ENCODE data around the gene GET3.

The GET3 gene

DNA sequence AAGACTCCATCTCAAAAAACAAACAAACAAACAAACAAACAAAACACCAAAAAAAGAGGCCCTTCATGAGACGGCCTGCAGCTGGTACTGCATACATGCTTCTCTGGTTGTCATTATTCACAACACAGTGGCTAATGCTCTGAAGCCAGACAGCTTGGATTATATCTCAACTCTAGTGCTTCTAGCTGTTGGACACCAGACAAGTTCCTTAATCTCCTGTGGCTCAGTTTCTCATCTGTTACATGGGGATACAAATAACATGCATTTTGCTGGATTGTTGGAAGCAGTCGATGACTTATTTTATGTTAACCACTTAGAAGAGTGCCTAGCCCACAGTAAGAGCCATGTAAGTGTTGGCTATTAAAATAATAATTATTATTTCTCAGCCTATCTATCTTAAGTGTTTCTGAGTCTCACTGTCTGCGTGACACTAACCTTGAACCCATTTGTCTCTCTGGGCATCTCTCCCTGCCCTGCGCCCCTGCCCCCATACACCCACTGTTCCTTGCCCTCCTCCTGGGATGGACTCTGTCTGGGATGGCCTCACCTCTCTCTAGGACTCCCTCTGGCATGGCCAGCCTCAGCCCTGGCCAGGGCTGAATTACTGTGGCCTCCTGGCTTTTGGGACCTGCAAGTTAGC, 50.9 kb downstream of the GET3 start:
- no peak for TF ChIP-seq CTCF (conservative IDR thresholded peaks at IDR 0.05)
- H3K27ac ChIP-seq = peak overlapping the region; percentile 91; the same call in 1 of the 2 replicates

GRCh38 chr19:12788682-12789097, 51.4 kb downstream of the GET3 start:
- peak overlapping the region; percentile 91; the same call in 1 of the 2 replicates for H3K27ac ChIP-seq
- no peak for TF ChIP-seq CTCF (conservative IDR thresholded peaks at IDR 0.05)

DNA sequence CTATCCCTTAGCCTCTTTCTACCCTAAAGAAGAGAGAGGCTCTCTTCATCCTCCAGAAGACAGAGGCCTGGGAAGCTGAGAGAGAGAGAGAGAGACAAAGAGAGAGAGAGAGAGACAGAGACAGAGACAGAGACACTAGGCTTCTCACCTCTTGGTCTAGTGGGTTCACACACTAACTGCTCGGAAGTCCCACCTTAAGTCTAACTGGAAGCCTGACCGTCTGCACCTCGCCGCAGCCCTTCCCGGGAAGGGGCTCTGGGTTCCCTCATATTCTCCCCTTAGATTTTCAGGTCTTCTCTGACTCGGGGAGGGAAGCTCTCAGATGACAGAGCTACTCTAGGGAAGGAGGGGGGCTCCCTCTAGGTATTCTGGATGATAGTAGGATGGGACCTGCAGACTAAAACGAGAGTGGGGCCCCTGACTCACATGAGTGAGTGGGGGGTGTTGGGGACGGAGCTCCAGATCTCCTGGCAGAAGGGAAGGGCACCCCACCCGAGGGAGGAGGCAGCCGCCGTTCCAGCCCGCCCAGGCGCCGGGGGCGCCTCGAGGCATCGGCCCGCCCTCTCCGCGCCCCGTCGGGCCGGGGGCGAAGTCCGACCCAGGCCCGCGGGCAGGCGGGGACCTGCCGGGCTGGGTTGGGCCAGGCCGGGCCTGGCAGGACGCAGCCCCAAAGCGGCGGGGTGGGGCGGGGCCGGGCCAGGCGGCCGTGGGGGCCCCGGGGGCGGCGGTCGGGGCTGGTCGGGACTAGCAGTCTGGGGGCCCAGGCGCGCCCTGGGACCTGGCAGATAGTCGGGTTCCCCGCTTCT, 52.0 kb downstream of the GET3 start:
- peak overlapping the region; percentile 91 for H3K27ac ChIP-seq
- TF ChIP-seq CTCF (conservative IDR thresholded peaks at IDR 0.05) = no peak

DNA sequence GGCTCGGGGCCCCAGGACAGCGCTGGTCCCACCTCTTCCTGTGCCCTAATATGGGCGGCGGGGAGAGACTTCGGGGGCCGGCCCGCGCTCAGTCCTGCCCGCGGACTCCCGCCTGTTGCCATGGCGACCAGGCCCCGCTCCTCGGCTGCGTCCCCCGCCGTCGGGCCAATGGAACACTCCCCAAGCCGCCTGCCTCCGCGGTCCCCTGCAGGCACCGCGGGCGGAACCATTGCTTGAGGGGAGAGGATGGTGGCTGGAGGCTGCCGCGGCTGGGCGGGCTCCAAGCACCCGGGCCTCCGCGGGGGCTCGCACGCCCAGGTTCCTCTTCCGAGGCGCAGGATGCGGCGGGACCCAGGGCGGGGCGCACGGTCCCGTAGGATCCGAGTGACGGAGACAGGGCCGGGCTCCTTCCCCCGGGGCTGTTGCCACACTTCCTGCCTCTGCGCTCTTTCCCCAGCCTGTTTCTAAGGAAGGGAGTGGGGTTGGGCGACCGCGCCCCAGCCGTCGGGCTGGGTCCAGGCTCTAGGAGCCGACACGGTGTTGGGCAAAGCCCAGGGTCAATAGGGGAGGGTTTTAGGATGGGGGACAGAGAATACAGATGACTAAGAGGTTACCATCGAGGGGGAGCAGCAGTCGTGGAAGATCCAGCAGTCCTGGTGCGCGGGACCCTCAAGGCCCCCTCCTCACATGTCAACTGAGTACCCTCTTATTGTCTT, 52.8 kb downstream of the GET3 start:
- peak overlapping the region; percentile 91 for H3K27ac ChIP-seq

DNA sequence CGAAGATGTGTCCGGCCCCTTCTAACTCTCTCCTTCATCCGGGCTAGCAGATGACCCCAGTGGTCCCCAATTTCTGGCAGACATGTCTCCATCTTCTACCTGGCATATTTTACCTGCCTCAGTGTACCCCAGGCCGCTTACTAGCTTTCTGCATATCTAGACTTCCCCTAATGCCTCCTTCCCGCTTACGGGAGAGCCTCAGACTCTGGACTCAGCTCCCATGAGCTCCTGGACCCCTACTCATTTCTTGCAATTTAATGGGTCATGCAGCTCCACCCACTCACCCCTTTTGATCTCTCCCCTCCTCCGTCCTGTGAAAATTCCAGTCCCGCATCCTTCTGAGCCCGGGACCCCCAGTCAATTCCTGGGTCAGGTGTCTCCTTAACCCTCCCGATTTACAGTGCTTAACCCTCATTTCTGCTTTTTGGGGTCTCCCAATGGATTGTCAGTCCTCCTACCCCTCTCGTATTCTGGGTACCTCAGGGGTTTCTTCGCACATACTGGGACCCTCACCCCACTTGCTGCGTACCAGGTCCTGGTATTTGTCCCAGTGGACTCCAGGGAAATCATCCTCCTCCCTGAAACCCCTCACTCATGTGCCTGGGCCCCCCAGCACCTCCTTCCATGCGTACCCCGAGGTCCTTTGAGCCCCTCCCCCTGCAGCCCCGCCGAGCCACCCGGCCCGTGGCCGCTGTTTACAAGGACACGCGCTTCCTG, 53.5 kb downstream of the GET3 start:
- TF ChIP-seq CTCF (conservative IDR thresholded peaks at IDR 0.05) = no peak
- peak overlapping the region; percentile 91 for H3K27ac ChIP-seq

More for the DNA sequence above, 52.8 kb downstream of the GET3 start:
- no peak for TF ChIP-seq CTCF (conservative IDR thresholded peaks at IDR 0.05)

GRCh38 chr19:12791345-12792050, 54.2 kb downstream of the GET3 start, which contains the start of gene JUNB:
Gene JUNB (plus strand): TSS chr19:12791486. CDS start chr19:12791772, 286 bp downstream.
- peak within 1 kb of the TSS; percentile 91 for H3K27ac ChIP-seq
- no peak; the same call in 1 of the 2 replicates for TF ChIP-seq CTCF (conservative IDR thresholded peaks at IDR 0.05)
